ENCODE data around the gene GADD45B.
"Not testable (repeated sequence)": the region's sequence is repeated elsewhere in the genome, so short reads cannot be mapped to it uniquely, and the experiment has no call there.

GADD45B gene

DNA sequence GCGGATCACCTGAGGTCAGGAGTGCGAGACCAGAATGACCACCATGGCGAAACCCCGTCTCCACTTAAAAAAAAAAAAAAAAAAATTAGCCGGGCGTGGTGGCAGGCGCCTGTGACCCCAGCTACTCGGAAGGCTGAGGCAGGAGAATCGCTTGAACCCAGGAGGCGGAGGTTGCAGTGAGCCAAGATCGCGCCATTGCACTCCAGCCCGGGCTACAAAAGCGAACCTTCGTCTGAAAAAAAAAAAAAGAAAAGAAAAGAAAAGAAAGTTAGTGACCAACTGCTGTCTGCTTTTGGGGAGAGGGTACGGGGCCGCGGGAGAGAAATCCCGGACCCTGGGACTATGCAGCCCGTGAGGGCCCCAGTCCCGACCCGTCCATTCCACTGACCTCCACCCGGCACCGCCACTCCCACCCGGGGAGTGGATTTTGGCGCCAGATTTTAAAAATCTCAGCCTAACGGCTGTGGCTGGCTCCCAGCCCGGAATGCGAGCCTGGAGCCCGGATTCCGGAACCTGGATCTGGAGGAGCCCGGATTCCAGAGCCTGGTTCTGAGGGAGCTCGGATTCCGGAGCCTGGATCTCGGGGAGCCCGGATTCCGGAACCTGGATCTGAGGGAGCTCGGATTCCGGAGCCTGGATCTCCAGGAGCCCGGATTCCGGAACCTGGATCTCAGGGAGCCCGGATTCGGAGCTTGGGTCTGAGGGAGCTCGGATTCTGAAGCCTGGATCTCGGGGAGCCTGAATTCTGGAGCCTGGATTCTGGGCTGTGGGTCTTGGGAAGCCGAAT is 13.1 kb upstream of the GADD45B start:
- Histone ChIP-seq H3K27ac (peak overlapping the region in 5 of 21 experiments; percentile 7 to 67 (median 34)), H3K4me3 (peak overlapping the region; percentile 41 to 59 (median 52))

DNA sequence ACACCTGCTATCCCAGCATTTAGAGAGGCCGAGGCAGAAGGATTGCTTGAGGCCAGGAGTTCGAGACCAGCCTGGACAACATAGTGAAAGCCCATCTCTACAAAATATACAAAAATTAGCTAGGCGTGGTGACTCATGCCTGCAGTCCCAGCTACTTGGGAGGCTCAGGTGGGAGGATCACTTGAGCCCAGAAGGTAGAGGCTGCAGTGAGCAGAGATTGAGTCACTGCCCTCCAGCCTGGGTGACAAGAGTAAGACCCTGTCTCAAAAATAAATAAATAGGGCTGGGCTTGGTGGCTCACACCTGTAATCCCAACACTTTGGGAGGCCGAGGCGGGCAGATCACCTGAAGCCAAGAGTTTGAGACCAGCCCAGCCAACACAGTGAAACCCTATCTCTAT is 12.2 kb upstream of the GADD45B start:
- not testable (repeated sequence) for H3K27ac ChIP-seq, H3K4me3 ChIP-seq

DNA sequence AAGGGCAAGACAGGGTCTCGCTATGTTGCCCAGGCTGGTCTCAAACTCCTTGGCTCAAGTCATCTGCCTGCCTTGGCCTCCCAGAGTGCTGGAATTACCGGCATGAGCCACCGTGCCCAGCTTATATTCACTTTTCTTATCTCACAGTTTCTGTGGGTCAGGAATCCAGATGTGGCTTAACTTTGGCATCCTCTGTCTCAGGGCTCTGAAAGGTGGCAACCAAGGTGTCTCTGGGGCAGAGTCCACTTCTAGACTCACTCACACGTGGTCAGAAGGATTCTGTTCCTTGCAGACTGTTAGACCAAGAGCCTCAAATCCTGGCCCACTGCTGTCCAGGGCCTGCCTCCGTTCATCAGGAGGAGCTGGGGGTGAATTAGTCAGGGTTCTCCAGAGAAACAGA is 11.5 kb upstream of the GADD45B start:
- no peak overlapping the region for H3K27ac ChIP-seq
- no peak overlapping the region for H3K4me3 ChIP-seq

DNA sequence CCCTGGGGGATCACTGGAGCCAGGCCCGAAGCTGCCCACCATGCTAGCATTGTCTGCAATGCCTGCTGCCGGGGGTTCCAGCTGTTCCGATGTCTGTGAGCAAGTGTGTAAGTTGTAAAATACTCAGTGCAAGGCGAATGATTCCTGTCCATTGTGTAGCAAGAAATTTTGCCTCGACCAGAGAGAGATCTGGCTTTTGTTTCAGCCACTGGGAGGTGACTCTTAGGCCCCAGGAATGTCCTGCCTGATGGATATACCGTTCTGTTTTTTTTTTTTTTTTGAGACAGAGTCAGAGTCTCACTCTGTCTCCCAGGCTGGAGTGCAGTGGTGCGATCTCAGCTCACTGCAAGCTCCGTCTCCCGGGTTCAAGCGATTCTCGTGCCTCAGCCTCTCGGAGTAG is 7.3 kb upstream of the GADD45B start:
- no peak overlapping the region for H3K4me3 ChIP-seq
- no peak overlapping the region for H3K27ac ChIP-seq

DNA sequence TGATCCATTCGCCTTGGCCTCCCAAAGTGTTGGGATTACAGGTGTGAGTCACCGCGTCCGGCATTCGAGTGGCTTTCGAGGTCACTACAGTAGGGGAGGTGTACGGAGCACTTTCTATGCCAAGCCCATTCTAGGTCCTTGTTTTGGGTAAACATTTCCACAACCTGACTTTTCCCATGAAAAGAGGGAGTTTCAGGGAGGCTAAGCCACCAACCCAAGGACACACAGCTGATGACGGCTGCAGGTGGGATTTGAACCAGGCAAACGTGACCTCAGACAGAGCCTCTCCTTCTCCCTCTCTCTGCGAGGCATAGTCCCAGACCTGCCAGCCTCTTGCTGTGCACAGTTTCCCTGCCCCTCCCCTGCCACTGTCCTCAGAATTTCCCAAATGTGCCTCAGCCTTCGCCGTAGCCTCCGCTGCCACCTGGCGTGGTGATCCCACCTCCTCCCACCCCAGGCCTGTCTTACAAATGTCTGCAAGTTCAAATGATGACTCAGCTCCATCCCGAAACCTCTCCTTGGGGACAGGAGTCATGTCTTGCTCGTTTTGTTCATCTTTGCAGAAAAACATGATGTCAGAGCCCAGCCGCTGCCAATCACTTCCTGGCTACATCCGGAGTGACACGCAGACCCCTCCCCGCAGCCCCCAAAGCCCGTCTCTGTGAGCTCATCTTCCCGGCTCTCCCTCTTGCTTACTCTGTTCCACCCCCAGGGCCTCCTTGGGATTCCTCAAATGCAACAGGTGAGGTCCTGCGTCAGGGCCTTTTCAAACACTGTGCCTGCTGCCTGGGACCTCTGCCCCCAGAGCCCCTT is 6.6 kb upstream of the GADD45B start:
- no peak overlapping the region for H3K4me3 ChIP-seq
- no peak overlapping the region for H3K27ac ChIP-seq

DNA sequence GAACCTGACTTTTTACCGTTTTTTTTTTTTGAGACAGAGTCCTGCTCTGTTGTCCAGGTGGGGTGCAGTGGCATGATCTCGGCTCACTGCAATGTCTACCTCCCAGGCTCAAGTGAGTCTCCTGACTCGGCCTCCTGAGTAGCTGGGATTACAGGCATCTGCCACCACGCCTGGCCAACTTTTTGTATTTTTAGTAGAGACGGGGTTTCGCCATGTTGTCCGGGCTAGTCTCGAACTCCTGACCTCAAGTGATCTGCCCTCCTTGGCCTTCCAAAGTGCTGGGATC is 6.1 kb upstream of the GADD45B start:
- not testable (repeated sequence) for H3K4me3 ChIP-seq, H3K27ac ChIP-seq

DNA sequence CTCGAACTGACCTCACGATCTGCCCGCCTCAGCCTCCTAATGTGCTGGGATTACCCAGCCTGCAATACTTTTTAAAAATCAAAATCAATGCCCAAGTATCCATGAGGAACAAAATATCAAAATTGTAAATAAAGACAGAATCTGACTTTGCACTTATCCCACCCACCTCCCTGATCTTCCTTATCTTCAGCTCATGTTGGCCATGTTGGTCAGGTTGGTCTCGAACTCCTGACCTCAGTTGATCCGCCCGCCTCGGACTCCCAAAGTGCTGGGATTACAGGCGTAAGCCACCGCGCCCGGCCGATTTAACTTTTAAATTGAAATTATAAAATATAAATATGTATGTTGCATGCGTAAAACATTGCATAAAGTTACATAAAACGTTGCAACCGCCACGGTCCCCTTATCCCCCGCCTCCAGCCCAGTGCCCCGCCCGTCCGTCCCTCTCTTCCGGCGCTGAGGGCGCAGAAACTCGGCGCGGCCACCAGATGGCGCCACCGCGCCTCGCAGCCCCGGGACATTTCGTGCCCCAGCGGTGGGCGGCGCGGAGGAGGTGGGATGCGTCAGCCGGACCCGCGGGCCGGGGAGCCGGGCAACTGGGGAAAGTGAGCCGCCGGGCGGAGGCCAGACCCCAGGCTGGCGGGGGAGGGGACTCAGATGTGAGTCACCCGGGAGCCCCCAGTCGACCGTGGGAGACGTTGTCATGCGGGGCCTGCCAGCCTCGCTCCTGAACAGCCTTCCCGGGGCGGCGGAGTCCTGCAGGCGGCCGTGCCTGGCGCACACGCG is 1.5 kb upstream of the GADD45B start:
- H3K4me3 ChIP-seq: peak overlapping the region; percentile 58 to 98 (median 85)
- peak overlapping the region in 20 of 21 experiments; percentile 28 to 97 (median 88) for H3K27ac ChIP-seq

DNA sequence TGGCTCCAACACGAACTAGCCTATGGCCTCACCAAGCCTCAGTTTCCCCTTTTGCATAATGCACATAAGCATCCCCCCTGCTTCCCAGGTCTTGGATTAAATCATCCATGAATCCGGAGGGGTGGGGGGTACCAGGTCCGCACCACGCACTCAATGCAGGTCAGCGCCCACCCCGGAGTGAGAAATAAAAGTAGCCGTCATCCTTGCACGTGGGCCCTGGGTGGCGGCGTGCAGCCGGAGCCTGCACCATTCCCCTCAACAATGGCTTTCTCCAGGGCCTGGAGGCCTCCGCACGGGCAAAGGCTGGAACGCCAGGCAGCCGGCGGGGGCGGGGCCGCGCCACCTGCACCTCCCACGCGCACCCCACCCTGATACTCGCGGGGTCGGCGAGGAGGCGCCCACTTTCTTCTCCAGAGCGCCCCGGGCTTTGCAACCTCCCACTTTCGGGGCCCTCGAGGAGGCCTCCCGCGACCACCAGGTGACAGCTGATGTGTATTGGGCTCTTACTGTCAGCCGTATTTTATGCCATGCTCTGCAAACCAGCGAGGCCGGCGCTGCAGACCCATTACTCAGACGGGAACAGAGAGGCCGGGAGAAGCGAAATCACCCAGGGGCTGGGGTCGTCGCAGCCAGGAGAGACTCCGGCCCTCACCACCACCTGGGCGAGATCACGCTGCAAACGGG is 767 bp upstream of the GADD45B start:
- H3K4me3 ChIP-seq: peak overlapping the region; percentile 58 to 98 (median 85)
- peak overlapping the region; percentile 2 to 97 (median 87) for H3K27ac ChIP-seq

DNA sequence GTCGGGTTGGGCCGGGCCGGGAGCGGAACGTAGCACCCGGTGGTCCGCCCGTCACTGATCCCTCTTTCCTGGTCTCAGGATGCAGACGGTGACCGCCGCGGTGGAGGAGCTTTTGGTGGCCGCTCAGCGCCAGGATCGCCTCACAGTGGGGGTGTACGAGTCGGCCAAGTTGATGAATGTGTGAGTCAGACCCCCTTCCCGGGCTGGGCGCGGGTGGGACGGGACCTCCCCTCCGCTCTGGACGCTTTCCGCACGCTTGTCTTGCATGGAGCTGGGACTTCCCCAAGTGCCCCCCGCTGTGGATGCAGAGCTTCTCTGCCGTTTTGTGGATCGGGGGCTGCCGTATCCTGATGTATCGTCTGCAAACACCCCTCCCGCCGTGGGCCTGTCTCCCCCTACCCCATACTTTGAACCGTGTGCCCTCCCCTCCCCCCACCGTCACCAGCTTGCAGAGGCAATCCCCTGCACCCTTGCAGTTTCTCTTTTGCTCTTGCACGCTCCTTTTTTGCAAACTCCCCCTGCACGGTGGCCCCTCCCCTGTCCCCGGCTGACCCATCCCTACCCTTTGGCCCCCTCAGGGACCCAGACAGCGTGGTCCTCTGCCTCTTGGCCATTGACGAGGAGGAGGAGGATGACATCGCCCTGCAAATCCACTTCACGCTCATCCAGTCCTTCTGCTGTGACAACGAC is 669 bp downstream of the GADD45B start:
- Histone ChIP-seq H3K4me3 (peak overlapping the region; percentile 58 to 98 (median 85)), H3K27ac (peak overlapping the region; percentile 37 to 98 (median 89))

DNA sequence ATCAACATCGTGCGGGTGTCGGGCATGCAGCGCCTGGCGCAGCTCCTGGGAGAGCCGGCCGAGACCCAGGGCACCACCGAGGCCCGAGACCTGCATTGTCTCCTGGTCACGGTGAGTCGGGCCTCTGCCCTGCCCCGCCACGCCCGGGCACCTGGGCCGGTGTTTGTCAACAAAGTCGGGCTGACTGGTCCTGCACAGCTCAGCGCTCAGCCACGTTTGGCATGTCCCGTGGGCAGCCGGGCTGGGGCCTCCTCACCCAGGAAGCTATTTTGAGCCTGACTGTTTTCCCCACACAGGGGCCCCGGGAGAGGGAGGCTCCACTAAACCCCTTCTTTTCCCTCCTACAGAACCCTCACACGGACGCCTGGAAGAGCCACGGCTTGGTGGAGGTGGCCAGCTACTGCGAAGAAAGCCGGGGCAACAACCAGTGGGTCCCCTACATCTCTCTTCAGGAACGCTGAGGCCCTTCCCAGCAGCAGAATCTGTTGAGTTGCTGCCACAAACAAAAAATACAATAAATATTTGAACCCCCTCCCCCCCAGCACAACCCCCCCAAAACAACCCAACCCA is 1.3 kb downstream of the GADD45B start:
- Histone ChIP-seq H3K27ac (peak overlapping the region; percentile 37 to 98 (median 89)), H3K4me3 (peak overlapping the region; percentile 58 to 98 (median 85))

DNA sequence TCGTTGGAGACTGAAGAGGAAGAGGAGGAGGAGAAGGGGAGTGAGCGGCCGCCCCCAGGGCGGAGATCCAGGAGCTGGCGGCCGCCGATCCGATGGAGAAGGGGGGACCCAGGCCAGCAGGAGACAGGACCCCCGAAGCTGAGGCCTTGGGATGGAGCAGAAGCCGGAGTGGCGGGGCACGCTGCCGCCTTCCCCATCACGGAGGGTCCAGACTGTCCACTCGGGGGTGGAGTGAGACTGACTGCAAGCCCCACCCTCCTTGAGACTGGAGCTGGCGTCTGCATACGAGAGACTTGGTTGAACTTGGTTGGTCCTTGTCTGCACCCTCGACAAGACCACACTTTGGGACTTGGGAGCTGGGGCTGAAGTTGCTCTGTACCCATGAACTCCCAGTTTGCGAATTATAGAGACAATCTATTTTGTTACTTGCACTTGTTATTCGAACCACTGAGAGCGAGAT is 1.8 kb downstream of the GADD45B start:
- H3K4me3 ChIP-seq: peak overlapping the region; percentile 58 to 98 (median 85)
- H3K27ac ChIP-seq: peak overlapping the region; percentile 37 to 98 (median 89)

DNA sequence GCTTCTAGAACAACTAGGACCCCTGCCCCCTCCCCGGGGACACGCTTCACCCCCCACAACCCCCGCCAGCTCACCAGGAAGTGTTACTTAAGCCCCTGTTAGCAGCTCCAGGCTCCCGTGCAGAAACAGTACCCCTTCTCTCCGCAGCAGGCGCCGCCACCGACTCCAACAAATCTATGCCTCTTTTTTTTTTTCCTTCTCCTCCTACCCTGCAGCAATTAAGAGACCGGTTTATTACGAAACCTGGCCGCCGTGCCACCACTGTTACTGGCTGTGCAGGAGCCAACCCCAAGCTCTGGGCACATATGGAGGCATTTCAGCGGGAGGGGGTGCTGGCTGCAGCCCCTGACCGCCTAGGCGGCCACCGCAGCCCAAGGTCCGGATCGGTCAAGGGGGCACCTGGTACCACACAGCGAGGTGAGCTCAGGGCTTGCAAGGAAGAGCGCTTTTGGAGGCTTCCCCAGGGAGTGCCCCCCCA is 2.4 kb downstream of the GADD45B start:
- Histone ChIP-seq H3K4me3 (peak overlapping the region; percentile 58 to 98 (median 85)), H3K27ac (peak overlapping the region in 20 of 21 experiments; percentile 83 to 98 (median 89))

DNA sequence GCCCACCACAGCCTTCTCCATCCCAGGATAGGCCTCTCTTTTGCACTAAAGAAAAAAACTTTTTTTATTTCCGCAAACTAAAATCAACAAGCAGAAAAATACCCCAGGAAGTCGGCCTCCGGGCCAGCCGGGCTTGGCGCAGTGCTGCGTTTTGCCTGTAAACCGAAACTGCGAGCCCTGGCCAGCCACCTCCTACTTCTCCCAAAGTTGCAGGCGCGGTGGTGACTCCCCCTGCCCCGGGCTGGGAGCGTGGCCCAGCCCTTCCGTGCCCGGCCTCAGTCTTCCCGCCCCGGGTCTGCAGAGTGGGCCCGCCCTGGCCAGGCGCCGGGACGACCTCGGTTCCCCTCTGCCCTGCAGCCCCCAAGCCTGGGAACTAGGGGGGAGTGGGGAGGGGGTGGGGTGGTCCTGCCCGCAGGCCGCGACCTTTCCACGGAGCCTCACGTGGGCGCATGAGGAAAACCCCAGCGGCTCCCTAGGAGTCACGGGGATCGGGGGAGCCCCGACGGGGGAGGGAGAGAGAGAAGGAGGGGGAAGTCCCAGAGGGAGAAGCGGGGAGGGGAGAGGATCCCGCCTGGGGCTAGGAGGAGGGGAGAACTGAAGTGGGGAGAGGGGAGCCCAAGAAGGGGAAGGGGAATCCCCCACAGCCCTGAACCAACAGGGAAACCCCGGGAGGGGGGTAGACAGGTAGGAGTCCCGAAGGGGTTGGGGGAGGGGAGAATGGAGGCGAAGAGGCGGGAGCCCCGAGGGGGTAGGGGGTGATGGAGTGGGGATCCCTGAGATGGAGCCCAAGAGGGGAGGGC is 3.0 kb downstream of the GADD45B start:
- peak overlapping the region; percentile 58 to 98 (median 85) for H3K4me3 ChIP-seq
- peak overlapping the region in 20 of 21 experiments; percentile 83 to 98 (median 89) for H3K27ac ChIP-seq

DNA sequence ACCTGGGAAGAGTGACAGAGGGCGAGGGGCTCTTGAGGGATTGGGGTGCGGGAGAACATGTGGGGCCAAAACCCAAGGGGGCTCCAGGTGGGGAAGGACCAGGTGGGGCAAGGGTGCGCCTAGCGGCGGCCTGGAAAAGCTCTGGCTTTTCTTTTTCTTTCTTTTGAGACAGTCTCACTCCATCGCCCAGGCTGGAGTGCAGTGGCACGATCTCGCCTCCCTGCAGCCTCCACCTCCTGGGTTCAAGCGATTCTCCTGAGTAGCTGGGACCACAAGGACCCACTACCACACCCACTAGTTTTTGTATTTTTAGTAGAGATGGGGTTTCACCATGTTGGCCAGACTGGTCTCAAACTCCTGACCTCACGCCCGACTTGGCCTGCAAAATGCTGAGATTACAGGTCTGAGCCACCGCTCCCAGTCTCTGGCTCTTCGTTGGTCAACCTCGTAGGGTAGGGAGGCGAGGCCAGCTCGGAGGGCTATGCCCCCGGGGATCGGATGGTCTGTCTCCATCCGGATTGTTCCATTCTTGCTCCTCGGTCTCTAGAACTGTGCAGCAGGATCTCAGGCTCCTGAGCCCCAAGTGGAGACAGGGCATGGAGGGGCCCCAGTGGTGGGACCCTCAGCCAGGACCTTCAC is 3.7 kb downstream of the GADD45B start:
- Histone ChIP-seq H3K4me3 (peak overlapping the region in 5 of 7 experiments; percentile 69 to 98 (median 85)), H3K27ac (peak overlapping the region in 17 of 21 experiments; percentile 83 to 97 (median 89))

DNA sequence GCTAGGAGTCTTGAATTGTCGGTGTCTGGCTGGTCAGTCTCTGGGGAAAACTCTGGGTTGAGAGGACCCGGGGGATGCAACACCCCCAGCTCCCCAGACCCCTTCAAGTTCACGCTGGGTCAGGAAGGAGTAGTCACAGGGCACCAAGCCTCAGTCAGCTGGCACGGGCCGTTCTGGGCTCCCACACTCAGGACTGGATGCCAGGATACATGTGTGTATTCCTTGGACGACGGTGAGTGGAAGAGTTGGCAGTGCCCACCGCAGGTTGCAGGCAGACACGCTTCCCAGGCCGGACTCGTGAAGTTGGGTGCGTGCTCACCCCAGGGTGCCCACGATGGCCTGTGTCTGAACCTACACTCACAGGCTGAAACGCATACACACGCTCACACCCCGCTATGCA is 5.5 kb downstream of the GADD45B start:
- no peak overlapping the region for H3K4me3 ChIP-seq
- H3K27ac ChIP-seq: no peak overlapping the region

DNA sequence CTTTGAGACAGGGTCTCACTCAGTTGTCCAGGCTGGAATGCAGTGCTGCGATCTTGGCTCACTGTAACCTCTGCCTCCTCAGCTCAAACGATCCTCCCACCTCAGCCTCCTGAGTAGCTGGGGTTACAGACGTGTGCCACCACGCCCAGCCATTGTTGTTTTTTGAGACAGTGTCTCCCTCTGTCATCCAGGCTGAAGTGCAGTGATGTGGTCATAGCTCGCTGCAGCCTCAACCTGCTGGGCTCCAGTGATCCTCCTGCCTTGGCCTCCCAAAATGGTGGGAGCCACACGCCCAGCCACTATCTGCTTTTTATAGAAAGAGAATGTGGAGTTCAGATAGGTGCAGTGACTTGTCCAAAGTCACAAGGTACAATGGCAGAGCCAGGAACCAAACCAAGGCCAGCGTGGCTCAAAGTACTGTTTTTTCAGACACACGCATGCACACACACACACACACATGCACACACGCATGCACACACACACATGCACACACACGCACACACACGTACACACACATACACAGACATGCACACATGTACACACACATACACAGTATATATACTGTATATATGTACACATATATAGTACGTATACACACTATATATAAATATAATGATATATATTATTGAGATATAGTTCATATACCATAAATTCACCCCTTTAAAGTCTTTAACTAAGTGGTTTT is 6.6 kb downstream of the GADD45B start:
- Histone ChIP-seq H3K27ac (no peak overlapping the region), H3K4me3 (no peak overlapping the region)

DNA sequence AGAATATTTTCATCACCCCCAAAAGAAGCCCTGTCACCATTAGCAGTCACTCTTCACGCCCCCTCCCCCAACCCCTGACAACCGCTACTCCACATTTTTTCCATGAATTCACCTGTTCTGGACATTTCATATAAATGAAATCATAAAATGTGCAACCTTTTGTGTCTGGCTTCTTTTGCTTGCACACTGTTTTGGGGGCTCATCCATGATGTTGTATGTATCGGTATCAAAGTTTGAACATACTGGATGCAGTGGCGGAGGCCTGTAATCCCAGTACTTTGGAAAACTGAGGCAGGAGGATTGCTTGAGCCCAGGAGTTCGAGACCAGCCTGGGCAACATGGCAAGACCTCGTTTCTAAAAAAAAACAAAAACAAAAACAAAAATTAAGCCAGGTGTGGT is 7.2 kb downstream of the GADD45B start:
- Histone ChIP-seq H3K27ac (no peak overlapping the region), H3K4me3 (no peak overlapping the region)

Data from skin epidermis (tissue), 12 donors.